ENCODE measurements around the gene SLC37A1.

- TF ChIP-seq CTCF (IDR thresholded peaks at IDR 0.05) (no peak), POLR2A (IDR thresholded peaks at IDR 0.05) (no peak)
These were observed 25.0 kb downstream of the SLC37A1 start for GRCh38 chr21:42538479-42539275.

Measured in uterus (tissue), 2 donors.